ENCODE data around the gene P4HA2.

P4HA2 gene

GRCh38 chr5:132142459-132142858 lies 85.2 kb downstream of the P4HA2 start:
- peaks cover 9 to 14% of the 10 kb centered on the region in 2 donors for H3K9me3 Mint-ChIP-seq
- H3K36me3 Mint-ChIP-seq (ENCODE audit: insufficient read depth): no peaks in the 10 kb centered on the region
- ATAC-seq (replicated peaks) (no peak), DNase-seq (no peak)
- no peak overlapping the region for H3K27ac Mint-ChIP-seq
- peaks cover 6 to 9% of the 10 kb centered on the region in 2 donors for H3K27me3 Mint-ChIP-seq
- H3K4me3 Mint-ChIP-seq: no peak overlapping the region
- H3K4me1 Mint-ChIP-seq (ENCODE audit: low read depth in 2 of 2): no peaks in the 10 kb centered on the region

Measured in effector memory CD8-positive, alpha-beta T cell (primary cell).